CD14-positive monocyte (primary cell): ENCODE results near the gene UBE2L3. TPM values are rescaled to one million over a fixed set of nuclear protein-coding genes. Genes with fewer than 3 reads are reported as not detected.

Source experiments
- DNase-seq, 3 donors: peaks; one replicate each; pipeline ENCODE4 v3.0.0-alpha.2; 2011 to 2022
- H2AFZ ChIP-seq: 2 replicates; pipeline ENCODE4 v1.6.0; 2012; ENCODE audit warnings: mild to moderate bottlenecking, low read depth, low read length, inconsistent platforms; ENCODE audit not compliant: insufficient read depth, poor library complexity, severe bottlenecking
- H3K27ac ChIP-seq, 2 donors: 1 replicate in 1 of 2; 2 replicates in 1 of 2; pipeline ENCODE4 v1.5.1; 2012 to 2013; ENCODE audit warnings: low read length in 2 of 2, control low read depth in 1 of 2, inconsistent platforms in 1 of 2, low read depth in 1 of 2, mild to moderate bottlenecking in 1 of 2
- H3K27me3 ChIP-seq, 2 donors: one replicate each; pipeline versions ENCODE4 v1.6.0 to v1.6.1; 2011 to 2013; ENCODE audit warnings: low read length in 2 of 2; ENCODE audit not compliant: control insufficient read depth in 2 of 2, insufficient read depth in 2 of 2
- H3K36me3 ChIP-seq, 2 donors: replicated peaks in 1 of 2; 1 replicate in 1 of 2; 2 replicates in 1 of 2; pipeline versions ENCODE4 v1.5.1 to v1.6.1; 2012 to 2013; ENCODE audit warnings: low read length in 2 of 2, control low read depth in 1 of 2, inconsistent platforms in 1 of 2, mild to moderate bottlenecking in 1 of 2; ENCODE audit not compliant: insufficient read depth in 2 of 2, control insufficient read depth in 1 of 2
- H3K4me1 ChIP-seq, 2 donors: 1 replicate in 1 of 2; 2 replicates in 1 of 2; pipeline versions ENCODE4 v1.5.1 to v1.6.1; 2012 to 2013; ENCODE audit warnings: low read length in 2 of 2, control low read depth in 1 of 2, inconsistent platforms in 1 of 2, mild to moderate bottlenecking in 1 of 2, moderate library complexity in 1 of 2; ENCODE audit not compliant: insufficient read depth in 2 of 2, control insufficient read depth in 1 of 2
- H3K4me2 ChIP-seq: replicated peaks from 2 replicates; pipeline ENCODE3; 2012; ENCODE audit warnings: low read length, moderate library complexity, mild to moderate bottlenecking; ENCODE audit not compliant: poor library complexity, severe bottlenecking; ENCODE audit errors: extremely low read depth
- H3K4me3 ChIP-seq, 3 experiments: fragments of 200-600 bp in 1 of 3; sonication (generic) in 1 of 3; replicated peaks in 1 of 3; 1 replicate in 2 of 3; 2 replicates in 1 of 3; pipeline ENCODE4 v1.5.1; 2011 to 2013; ENCODE audit warnings: low read length in 3 of 3, mild to moderate bottlenecking in 3 of 3, control low read depth in 2 of 3, low read depth in 2 of 3, inconsistent platforms in 1 of 3, moderate library complexity in 1 of 3
- H3K79me2 ChIP-seq: 2 replicates; pipeline ENCODE4 v1.6.0; 2012; ENCODE audit warnings: mild to moderate bottlenecking, control low read depth, inconsistent platforms, low read length, moderate library complexity; ENCODE audit not compliant: insufficient read depth
- H3K9ac ChIP-seq: 2 replicates; pipeline ENCODE4 v1.6.0; 2017; ENCODE audit warnings: low read length, mild to moderate bottlenecking; ENCODE audit not compliant: insufficient read depth, poor library complexity, severe bottlenecking
- H3K9me3 ChIP-seq, 2 donors: replicated peaks in 1 of 2; 1 replicate in 1 of 2; 2 replicates in 1 of 2; pipeline versions ENCODE4 v1.5.1 to v1.6.1; 2012 to 2013; ENCODE audit warnings: low read length in 2 of 2, control low read depth in 1 of 2; ENCODE audit not compliant: control insufficient read depth in 1 of 2, insufficient read depth in 1 of 2
- H4K20me1 ChIP-seq: 2 replicates; pipeline ENCODE4 v1.6.0; 2012; ENCODE audit warnings: mild to moderate bottlenecking, low read length, control low read depth, moderate library complexity; ENCODE audit not compliant: insufficient read depth
- H3K27ac Mint-ChIP-seq, 7 donors: one replicate each; pipeline ENCODE4 v1.8.0; 2020; ENCODE audit warnings: mild to moderate bottlenecking in 7 of 7, mixed read lengths in 7 of 7, moderate library complexity in 6 of 7, inconsistent platforms in 2 of 7
- H3K27me3 Mint-ChIP-seq, 3 donors: one replicate each; pipeline ENCODE4 v1.8.0; 2021 to 2022; ENCODE audit warnings: low read depth in 3 of 3, mild to moderate bottlenecking in 3 of 3, mixed read lengths in 3 of 3, moderate library complexity in 3 of 3, inconsistent platforms in 1 of 3
- H3K36me3 Mint-ChIP-seq, 2 donors: one replicate each; pipeline ENCODE4 v1.8.0; 2020; ENCODE audit warnings: mixed read lengths in 2 of 2, inconsistent platforms in 1 of 2, mild to moderate bottlenecking in 1 of 2
- H3K4me1 Mint-ChIP-seq: one replicate; pipeline ENCODE4 v1.8.0; 2020; ENCODE audit warnings: mild to moderate bottlenecking, mixed read lengths
- H3K4me3 Mint-ChIP-seq, 2 donors: one replicate each; pipeline ENCODE4 v1.8.0; 2020; ENCODE audit warnings: mild to moderate bottlenecking in 2 of 2, mixed read lengths in 2 of 2, moderate library complexity in 1 of 2
- H3K9me3 Mint-ChIP-seq, 7 donors: one replicate each; pipeline ENCODE4 v1.8.0; 2020 to 2022; ENCODE audit warnings: mixed read lengths in 7 of 7, mild to moderate bottlenecking in 6 of 7, moderate library complexity in 6 of 7, inconsistent platforms in 2 of 7
- CTCF ChIP-seq: fragments of 200-600 bp; IDR thresholded peaks from one replicate; pipeline ENCODE4 v1.8.0; 2022; ENCODE audit warnings: antibody characterized with exemption, mild to moderate bottlenecking
- WGBS: methylation state at CpG from one replicate; pipeline ENCODE4 v1.1.5; 2013; ENCODE audit warnings: missing lambda C conversion rate; ENCODE audit not compliant: insufficient coverage; 5-methylcytosine and 5-hydroxymethylcytosine counted together
- intact Hi-C, 2 donors: fragments of 100-400 bp; cut with micrococcal nuclease; formaldehyde crosslinking; loops; one replicate each; pipeline versions ENCODE4 v1.15.0 to v1.15.1; 2023
- polyA plus RNA-seq, 3 donors: library from polyadenylated mRNA; depleted of rRNA in 1 of 3; unstranded in 2 of 3; stranded (reverse) in 1 of 3; fragments of 300-500 nt in 2 of 3; fragments of >200 nt in 1 of 3; fragmentation: Illumina TruSeq in 2 of 3; gene quantifications; 1 replicate in 2 of 3; 2 replicates in 1 of 3; pipeline ENCODE4 v1.2.3, GENCODE V29; 2012 to 2021

UBE2L3 gene
- polyA plus RNA-seq, 3 donors = 19.6 to 88.9 (median 69.6) TPM

GRCh38 chr22:21659864-21660525 is 92.5 kb downstream of the UBE2L3 start:
- Histone ChIP-seq H3K36me3 (no peaks in the 10 kb centered on the region), H3K27me3 (peaks cover 0 to 3% of the 10 kb centered on the region in 2 donors), H2AFZ (no peak overlapping the region), H3K9ac (no peak overlapping the region), H3K4me1 (peaks cover 14 to 21% of the 10 kb centered on the region in 2 donors), H3K4me2 (no peak overlapping the region), H3K27ac (no peak overlapping the region), H3K79me2 (no peaks in the 10 kb centered on the region), H4K20me1 (no peaks in the 10 kb centered on the region), H3K9me3 (no peaks in the 10 kb centered on the region), H3K4me3 (no peak overlapping the region)
- no peak overlapping the region for H3K4me3 Mint-ChIP-seq
- intact Hi-C loops = loop anchor here in 1 of 2 donors (10.0 kb wide), 1 partner anchor 275 kb away; no protein-coding TSS in a partner anchor
- H3K27me3 Mint-ChIP-seq = peaks cover 6 to 10% (median 7%) of the 10 kb centered on the region in 3 donors
- H3K4me1 Mint-ChIP-seq = peaks cover 20% of the 10 kb centered on the region
- TF ChIP-seq CTCF = no peak
- H3K9me3 Mint-ChIP-seq = peaks cover 0 to 5% (median 0%) of the 10 kb centered on the region in 7 donors
- DNase-seq = no peak
- H3K36me3 Mint-ChIP-seq = no peaks in the 10 kb centered on the region
- 82% methylated on average over 6 of the region's 7 CpGs for WGBS
- no peak overlapping the region for H3K27ac Mint-ChIP-seq

- Mint-ChIP-seq H3K4me3 (no peak overlapping the region), H3K27ac (no peak overlapping the region), H3K9me3 (peaks cover 0 to 5% (median 0%) of the 10 kb centered on the region in 7 donors), H3K27me3 (peaks cover 6 to 10% (median 7%) of the 10 kb centered on the region in 3 donors), H3K4me1 (peaks cover 27% of the 10 kb centered on the region), H3K36me3 (no peaks in the 10 kb centered on the region)
- no peaks in the 10 kb centered on the region for H3K79me2 ChIP-seq
- no peak overlapping the region for H2AFZ ChIP-seq
- DNase-seq = no peak
- TF ChIP-seq CTCF = no peak
- H3K4me1 ChIP-seq = peaks cover 20 to 29% of the 10 kb centered on the region in 2 donors
- intact Hi-C loops = no loop called here
- H3K27ac ChIP-seq = no peak overlapping the region
- H3K36me3 ChIP-seq = no peaks in the 10 kb centered on the region
- WGBS = 89% methylated on average over 6 of the region's 7 CpGs
- H3K9me3 ChIP-seq = no peaks in the 10 kb centered on the region
- H3K4me3 ChIP-seq = no peak overlapping the region
- no peak overlapping the region for H3K9ac ChIP-seq
- H3K4me2 ChIP-seq = no peak overlapping the region
- no peaks in the 10 kb centered on the region for H4K20me1 ChIP-seq
- H3K27me3 ChIP-seq = peaks cover 0 to 3% of the 10 kb centered on the region in 2 donors
Measured at GRCh38 chr22:21660904-21661303, 93.4 kb downstream of the UBE2L3 start.
